Tibial artery (tissue), 4 donors: Measurements from ENCODE around the gene NDNF.

ENCODE experiments used
- DNase-seq, 2 donors: peaks; one replicate each; pipeline ENCODE4 v3.0.0-alpha.2; 2019
- H3K27ac ChIP-seq, 2 donors: fragments of 200-600 bp; sonication (generic) in 1 of 2; 1 replicate in 1 of 2; 2 replicates in 1 of 2; pipeline ENCODE4 v1.5.1; 2018 to 2019; ENCODE audit warnings: mild to moderate bottlenecking in 1 of 2
- H3K27me3 ChIP-seq, 2 donors: fragments of 200-600 bp; sonication (generic) in 1 of 2; one replicate each; pipeline versions ENCODE4 v1.5.1 to v1.6.0; 2016 to 2019
- H3K36me3 ChIP-seq, 3 donors: fragments of 200-600 bp; sonication (generic) in 2 of 3; one replicate each; pipeline ENCODE4 v1.5.1; 2016 to 2019; ENCODE audit warnings: mild to moderate bottlenecking in 2 of 3
- H3K4me1 ChIP-seq, 4 donors: fragments of 200-600 bp; sonication (generic) in 2 of 4; 1 replicate in 3 of 4; 2 replicates in 1 of 4; pipeline ENCODE4 v1.5.1; 2016 to 2019
- H3K4me3 ChIP-seq, 2 donors: fragments of 200-600 bp; sonication (generic) in 1 of 2; 1 replicate in 1 of 2; 2 replicates in 1 of 2; pipeline ENCODE4 v1.5.1; 2018 to 2019; ENCODE audit warnings: mild to moderate bottlenecking in 2 of 2
- H3K9me3 ChIP-seq, 3 donors: fragments of 200-600 bp; sonication (generic) in 1 of 3; one replicate each; pipeline ENCODE4 v1.5.1; 2016 to 2019
- CTCF ChIP-seq, 2 experiments: fragments of 200-600 bp in 1 of 2; fragments of 450-650 bp in 1 of 2; IDR thresholded peaks; one replicate each; pipeline ENCODE4 v1.5.1; 2017 to 2019; ENCODE audit warnings: antibody characterized with exemption in 2 of 2, mild to moderate bottlenecking in 1 of 2, moderate library complexity in 1 of 2
- intact Hi-C: fragments of 100-400 bp; cut with DNase I; formaldehyde crosslinking; loops from one replicate; pipeline ENCODE4 v1.15.0; 2023; ENCODE audit warnings: low total_unique reads

Gene NDNF

GRCh38 chr4:121071640-121072223 is 603 bp downstream of the NDNF start:
- DNase-seq = peak in 1 of 2 donors; percentile 29
- H3K9me3 ChIP-seq = no peaks in the 10 kb centered on the region
- peaks cover 0 to 2% of the 10 kb centered on the region in 2 donors for H3K27me3 ChIP-seq
- peaks cover 0 to 23% (median 13%) of the 10 kb centered on the region in 4 donors for H3K4me1 ChIP-seq
- H3K27ac ChIP-seq = peak overlapping the region; percentile 47 to 56
- peak overlapping the region; percentile 59 to 61 for H3K4me3 ChIP-seq
- intact Hi-C loops = loop anchor here (5.0 kb wide), 1 partner anchor 149 kb away; the partner anchor contains the start of gene PRDM5
- no peak for TF ChIP-seq CTCF (IDR thresholded peaks at IDR 0.05)
- H3K36me3 ChIP-seq = no peaks in the 10 kb centered on the region

DNA sequence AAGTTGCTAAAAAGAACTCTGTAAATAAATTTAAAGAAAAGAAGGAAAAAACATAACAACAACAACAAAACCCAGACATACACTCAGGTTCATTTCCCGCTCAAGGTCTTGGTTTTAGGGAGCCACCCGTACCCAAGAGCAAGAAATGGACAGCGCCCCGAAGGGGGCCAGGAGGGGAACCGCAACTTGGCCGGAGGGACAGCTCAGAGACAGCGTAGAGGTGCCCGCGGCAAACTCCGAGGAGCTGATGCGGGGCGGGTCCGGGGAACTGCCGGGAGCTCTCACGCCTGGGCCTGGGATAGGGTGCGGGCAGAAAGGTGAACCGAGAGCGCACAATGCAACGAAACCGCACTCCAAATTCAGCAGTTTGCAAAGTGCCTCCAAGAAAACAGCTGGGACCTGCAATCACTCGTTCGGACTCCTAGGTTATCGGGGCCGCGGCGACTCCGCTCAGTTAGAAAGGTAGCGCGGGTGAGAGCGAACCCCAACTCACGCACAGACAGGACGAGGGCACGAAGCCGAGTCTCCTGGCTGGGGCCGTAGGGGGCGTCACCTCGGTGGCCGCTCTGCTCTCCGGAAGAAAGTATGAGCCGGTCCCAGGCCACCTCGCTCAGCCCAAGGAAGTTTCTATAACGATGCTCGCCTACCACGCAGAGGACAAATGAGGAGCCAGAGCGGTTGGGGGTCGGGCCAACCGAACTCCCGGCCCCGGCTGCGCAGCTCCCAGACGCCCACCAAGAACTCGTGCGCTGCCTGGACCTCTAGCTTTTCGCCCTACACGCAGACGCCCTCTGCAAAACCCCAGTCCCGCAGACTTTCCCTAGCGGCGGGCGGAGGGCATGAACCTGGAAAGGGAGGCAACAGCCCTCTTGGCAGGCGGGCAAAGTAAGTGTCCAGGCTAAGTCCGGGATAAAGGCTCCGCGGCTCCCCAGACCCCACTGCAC is 1.4 kb downstream of the NDNF start:
- H3K36me3 ChIP-seq = no peaks in the 10 kb centered on the region
- intact Hi-C loops = loop anchor here (5.0 kb wide), 1 partner anchor 149 kb away; the partner anchor contains the start of gene PRDM5
- TF ChIP-seq CTCF (IDR thresholded peaks at IDR 0.05) = peak; percentile 21 to 31
- DNase-seq = peak; percentile 48 to 75
- H3K27ac ChIP-seq = peak overlapping the region; percentile 29 to 56
- peak overlapping the region; percentile 59 to 61 for H3K4me3 ChIP-seq
- peaks cover 0 to 2% of the 10 kb centered on the region in 2 donors for H3K27me3 ChIP-seq
- H3K4me1 ChIP-seq = peaks cover 0 to 23% (median 13%) of the 10 kb centered on the region in 4 donors
- no peaks in the 10 kb centered on the region for H3K9me3 ChIP-seq

DNA sequence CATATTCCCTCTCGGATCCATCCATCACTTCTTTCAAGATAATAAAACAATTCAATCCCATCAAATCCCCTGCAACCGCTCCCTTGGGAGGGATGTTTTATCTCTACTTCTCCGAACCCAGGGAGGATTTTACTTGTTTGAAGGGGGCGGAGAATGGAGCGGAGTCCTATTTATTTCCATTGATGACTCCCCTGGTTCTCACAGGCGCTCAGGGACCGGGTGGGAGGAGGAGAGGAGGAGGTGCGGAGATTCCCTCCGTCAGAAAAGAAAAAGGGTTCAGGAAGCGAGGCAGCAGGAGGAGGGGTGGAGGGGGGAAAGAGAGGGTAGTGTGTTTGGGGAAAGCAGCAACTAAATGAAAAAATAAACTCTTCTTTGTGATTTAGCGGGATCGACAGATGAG is 2.1 kb downstream of the NDNF start:
- peak overlapping the region; percentile 29 to 56 for H3K27ac ChIP-seq

GRCh38 chr4:121069430-121069829 is 2.9 kb downstream of the NDNF start:
- intact Hi-C loops = no loop called here
- Histone ChIP-seq H3K4me1 (peaks cover 0 to 23% (median 13%) of the 10 kb centered on the region in 4 donors), H3K9me3 (no peaks in the 10 kb centered on the region), H3K36me3 (no peaks in the 10 kb centered on the region), H3K4me3 (peak overlapping the region in 1 of 2 donors; percentile 61), H3K27me3 (peaks cover 0 to 2% of the 10 kb centered on the region in 2 donors), H3K27ac (peak overlapping the region in 1 of 2 donors; percentile 25)
- no peak for TF ChIP-seq CTCF (IDR thresholded peaks at IDR 0.05)
- DNase-seq = no peak

More for the DNA sequence above, 2.1 kb downstream of the NDNF start:
- Histone ChIP-seq H3K36me3 (no peaks in the 10 kb centered on the region), H3K27me3 (peaks cover 0 to 2% of the 10 kb centered on the region in 2 donors), H3K4me1 (peaks cover 0 to 23% (median 13%) of the 10 kb centered on the region in 4 donors), H3K4me3 (peak overlapping the region; percentile 59 to 61), H3K9me3 (no peaks in the 10 kb centered on the region)
- intact Hi-C loops = loop anchor here (5.0 kb wide), 1 partner anchor 148 kb away; the partner anchor contains the start of gene PRDM5
- TF ChIP-seq CTCF (IDR thresholded peaks at IDR 0.05) = no peak
- peak in 1 of 2 donors; percentile 39 for DNase-seq

DNA sequence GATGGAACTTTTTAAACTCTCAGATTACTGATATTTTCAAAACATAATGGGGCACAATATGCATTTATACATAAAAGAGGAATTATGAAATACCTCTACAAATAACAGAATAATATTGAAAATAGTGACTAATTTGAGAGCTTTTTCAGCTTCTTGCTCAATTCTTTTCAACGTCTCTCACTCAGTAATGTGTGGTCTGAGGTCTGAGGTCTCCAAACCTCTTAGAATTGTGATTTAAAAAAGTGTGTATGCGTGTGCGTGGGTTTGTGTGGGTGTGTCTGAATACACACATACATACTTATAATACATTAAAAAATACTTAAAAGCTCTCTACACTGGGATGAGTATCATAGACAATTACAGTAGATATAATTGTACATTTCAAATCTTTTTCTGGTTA is 7.9 kb downstream of the NDNF start:
- Histone ChIP-seq H3K27me3 (no peaks in the 10 kb centered on the region), H3K36me3 (no peaks in the 10 kb centered on the region), H3K4me3 (no peak overlapping the region), H3K4me1 (no peaks in the 10 kb centered on the region), H3K27ac (no peak overlapping the region), H3K9me3 (no peaks in the 10 kb centered on the region)
- intact Hi-C loops = no loop called here
- no peak for TF ChIP-seq CTCF (IDR thresholded peaks at IDR 0.05)
- no peak for DNase-seq
